Calu3 (cell line): ENCODE results near the gene SPON1. TPM values are rescaled to one million over a fixed set of nuclear protein-coding genes. Genes with fewer than 3 reads are reported as not detected.

Experiments
- BruUV-seq: library from RNA; stranded (reverse); fragments of 400-500 nt; replicated peaks from 2 replicates; lab custom pipeline; 2021; lab: Mats Ljungman, UMichigan
- CTCF ChIA-PET: fragments of 300-600 bp; sonication (Branson Sonifier 250); formaldehyde crosslinking; loops from one replicate; lab custom pipeline; 2022; ENCODE audit warnings: antibody characterized with exemption; lab: Charles Lee
- DNase-seq: peaks from one replicate; pipeline ENCODE4 v3.0.0; 2022
- H3K27ac Mint-ChIP-seq: one replicate; pipeline ENCODE4 v1.8.0; 2022; ENCODE audit warnings: mixed read lengths; ENCODE audit not compliant: unreplicated experiment
- H3K27me3 Mint-ChIP-seq: one replicate; pipeline ENCODE4 v1.8.0; 2022; ENCODE audit warnings: mixed read lengths; ENCODE audit not compliant: unreplicated experiment
- H3K36me3 Mint-ChIP-seq: one replicate; pipeline ENCODE4 v1.8.0; 2022; ENCODE audit warnings: mild to moderate bottlenecking, moderate library complexity, mixed read lengths; ENCODE audit not compliant: insufficient read depth, unreplicated experiment
- H3K4me1 Mint-ChIP-seq: one replicate; pipeline ENCODE4 v1.8.0; 2022; ENCODE audit warnings: mild to moderate bottlenecking, low read depth, mixed read lengths; ENCODE audit not compliant: unreplicated experiment
- H3K4me3 Mint-ChIP-seq: one replicate; pipeline ENCODE4 v1.8.0; 2022; ENCODE audit warnings: mild to moderate bottlenecking, low read depth, moderate library complexity, mixed read lengths; ENCODE audit not compliant: unreplicated experiment
- H3K9me3 Mint-ChIP-seq: one replicate; pipeline ENCODE4 v1.8.0; 2022; ENCODE audit warnings: low read depth, mixed read lengths; ENCODE audit not compliant: unreplicated experiment
- CTCF ChIP-seq: fragments of 200-600 bp; IDR thresholded peaks from one replicate; pipeline ENCODE4 v1.8.0; 2022; ENCODE audit warnings: antibody characterized with exemption; ENCODE audit not compliant: unreplicated experiment
- intact Hi-C: fragments of 100-400 bp; cut with micrococcal nuclease; formaldehyde crosslinking; loops from one replicate; pipeline ENCODE4 v1.10.0; 2022; ENCODE audit not compliant: unreplicated experiment
- total RNA-seq: library from RNA; stranded (reverse); gene quantifications from 2 replicates; pipeline ENCODE4 v1.2.3, GENCODE V29; 2022

SPON1 gene
- total RNA-seq, 1 experiment from 2014 or later: not detected

- CTCF ChIA-PET: no interaction called here
- peaks cover 55% of the 10 kb centered on the region for H3K27me3 Mint-ChIP-seq
- no peak for TF ChIP-seq CTCF
- no peaks in the 10 kb centered on the region for H3K4me1 Mint-ChIP-seq
- H3K27ac Mint-ChIP-seq: no peak overlapping the region
- H3K4me3 Mint-ChIP-seq: no peak overlapping the region
- no peaks in the 10 kb centered on the region for H3K9me3 Mint-ChIP-seq
- DNase-seq: no peak
- BruUV-seq: no TSS peak
- no peaks in the 10 kb centered on the region for H3K36me3 Mint-ChIP-seq
- intact Hi-C loops: no loop called here
Measured at GRCh38 chr11:14058061-14058460, 95.5 kb downstream of the SPON1 start.

GRCh38 chr11:14059491-14059890 lies 97.0 kb downstream of the SPON1 start:
- Mint-ChIP-seq H3K36me3 (no peaks in the 10 kb centered on the region), H3K9me3 (no peaks in the 10 kb centered on the region), H3K4me1 (no peaks in the 10 kb centered on the region), H3K27ac (no peak overlapping the region), H3K27me3 (peaks cover 55% of the 10 kb centered on the region), H3K4me3 (no peak overlapping the region)
- intact Hi-C loops: no loop called here
- CTCF ChIA-PET: no interaction called here
- no peak for TF ChIP-seq CTCF
- no TSS peak for BruUV-seq
- DNase-seq: no peak

- H3K4me1 Mint-ChIP-seq: no peaks in the 10 kb centered on the region
- H3K4me3 Mint-ChIP-seq: no peak overlapping the region
Measured at GRCh38 chr11:14061721-14062120, 99.2 kb downstream of the SPON1 start.

GRCh38 chr11:14065141-14065540 lies 102.6 kb downstream of the SPON1 start:
- no peaks in the 10 kb centered on the region for H3K4me1 Mint-ChIP-seq
- DNase-seq: no peak
- CTCF ChIA-PET: no interaction called here
- TF ChIP-seq CTCF: no peak
- peaks cover 31% of the 10 kb centered on the region for H3K27me3 Mint-ChIP-seq
- H3K36me3 Mint-ChIP-seq: no peaks in the 10 kb centered on the region
- no TSS peak for BruUV-seq
- H3K9me3 Mint-ChIP-seq: no peaks in the 10 kb centered on the region
- H3K27ac Mint-ChIP-seq: no peak overlapping the region
- intact Hi-C loops: no loop called here
- no peak overlapping the region for H3K4me3 Mint-ChIP-seq

More at GRCh38 chr11:14061721-14062120, 99.2 kb downstream of the SPON1 start:
- Mint-ChIP-seq H3K27me3 (peaks cover 46% of the 10 kb centered on the region), H3K9me3 (no peaks in the 10 kb centered on the region), H3K27ac (no peak overlapping the region), H3K36me3 (no peaks in the 10 kb centered on the region)
- CTCF ChIA-PET: no interaction called here
- TF ChIP-seq CTCF: no peak
- intact Hi-C loops: no loop called here
- BruUV-seq: no TSS peak
- DNase-seq: no peak
